Skeletal muscle tissue (tissue), 4 donors: ENCODE data around the gene TDRD7. TPM values are rescaled to one million over a fixed set of nuclear protein-coding genes. Genes with fewer than 3 reads are reported as not detected.

Source experiments
- H3K27ac ChIP-seq: one replicate; pipeline ENCODE4 v1.7.0; 2013; ENCODE audit warnings: mild to moderate bottlenecking, low read depth, low read length, inconsistent platforms
- H3K27me3 ChIP-seq, 3 donors: one replicate each; pipeline ENCODE4 v1.7.0; 2013; ENCODE audit warnings: low read length in 3 of 3; ENCODE audit not compliant: control insufficient read depth in 3 of 3, insufficient read depth in 3 of 3
- H3K36me3 ChIP-seq, 3 donors: one replicate each; pipeline ENCODE4 v1.7.0; 2013; ENCODE audit warnings: low read length in 3 of 3; ENCODE audit not compliant: control insufficient read depth in 3 of 3, insufficient read depth in 3 of 3
- H3K4me1 ChIP-seq, 3 donors: one replicate each; pipeline ENCODE4 v1.7.0; 2013; ENCODE audit warnings: low read length in 3 of 3, mild to moderate bottlenecking in 3 of 3; ENCODE audit not compliant: control insufficient read depth in 3 of 3, insufficient read depth in 3 of 3
- H3K4me3 ChIP-seq, 3 donors: one replicate each; pipeline ENCODE4 v1.7.0; 2013; ENCODE audit warnings: low read length in 3 of 3
- H3K9ac ChIP-seq, 3 donors: one replicate each; pipeline ENCODE4 v1.7.0; 2013; ENCODE audit warnings: low read length in 3 of 3, mild to moderate bottlenecking in 3 of 3, moderate library complexity in 2 of 3, low read depth in 1 of 3
- H3K9me3 ChIP-seq, 3 donors: one replicate each; pipeline ENCODE4 v1.7.0; 2013; ENCODE audit warnings: low read length in 3 of 3; ENCODE audit not compliant: control insufficient read depth in 3 of 3
- total RNA-seq: library from RNA; depleted of rRNA; stranded (reverse); fragments of >200 nt; gene quantifications from one replicate; pipeline ENCODE4 v1.2.3, GENCODE V29; 2014
- donor health status: Osteomylitis.

TDRD7 gene
- total RNA-seq, 1 donor from 2014 or later = 5.2 TPM

DNA sequence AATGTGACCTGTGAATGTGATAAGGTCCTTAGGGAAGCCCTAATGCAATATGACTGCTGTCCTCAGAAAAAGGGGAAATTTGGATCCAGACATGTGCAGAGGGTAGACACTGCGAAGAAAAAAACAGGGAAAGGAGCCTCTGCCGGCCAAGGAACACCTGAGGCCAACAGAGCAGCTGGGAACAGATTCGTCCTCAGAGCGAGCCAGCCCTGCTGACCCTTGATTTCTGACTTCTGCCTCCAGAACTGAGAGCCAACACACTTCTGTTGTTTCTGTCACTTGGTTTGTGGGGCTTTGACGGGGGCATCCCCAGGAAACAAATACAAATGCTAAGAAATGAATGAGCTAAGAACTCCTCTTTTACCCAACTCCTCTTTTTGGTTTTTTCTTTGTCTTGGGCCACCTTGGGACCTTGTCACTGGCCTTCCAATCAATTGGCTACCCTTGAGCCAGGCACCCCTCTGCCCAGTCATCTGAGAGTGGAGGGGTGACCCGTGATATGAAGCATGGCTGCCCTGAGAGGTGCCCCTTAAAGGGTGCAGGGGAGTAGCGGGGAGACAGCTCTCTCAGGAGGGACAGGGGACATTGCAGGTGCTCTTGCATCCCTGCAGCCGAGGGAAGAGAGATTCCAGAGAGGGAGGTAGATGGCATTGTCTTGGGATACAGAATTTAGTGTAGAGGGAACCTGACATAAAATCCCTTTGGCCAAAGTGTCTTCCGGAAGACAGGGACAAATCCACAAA, 106.4 kb downstream of the TDRD7 start:
- peaks cover 70 to 87% (median 72%) of the 10 kb centered on the region in 3 donors for H3K4me1 ChIP-seq
- H3K9me3 ChIP-seq = no peaks in the 10 kb centered on the region
- H3K9ac ChIP-seq = peak overlapping the region; percentile 5 to 51 (median 19)
- peaks cover 0 to 4% (median 0%) of the 10 kb centered on the region in 3 donors for H3K36me3 ChIP-seq
- peak overlapping the region; percentile 71 for H3K27ac ChIP-seq
- no peaks in the 10 kb centered on the region for H3K27me3 ChIP-seq
- no peak overlapping the region for H3K4me3 ChIP-seq

DNA sequence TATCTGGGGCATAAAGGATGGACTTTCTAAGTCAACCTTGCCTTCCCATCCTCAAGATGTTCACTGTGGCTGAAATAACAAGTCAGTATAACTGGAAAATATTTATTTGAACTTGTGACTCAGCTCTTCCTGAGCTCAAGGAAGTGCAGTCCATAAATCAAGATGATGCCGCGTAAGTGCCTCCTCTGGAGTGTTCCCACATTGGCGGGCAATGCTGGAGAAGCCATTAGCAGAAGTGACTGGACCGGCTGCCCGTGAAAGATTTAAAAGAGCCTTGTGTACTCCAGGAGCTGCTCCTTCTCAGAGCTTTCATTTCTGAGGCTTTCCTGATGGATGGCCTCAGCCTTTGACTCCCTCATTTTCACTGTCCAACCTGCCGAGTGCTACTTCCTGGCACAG, 107.0 kb downstream of the TDRD7 start:
- no peak overlapping the region for H3K4me3 ChIP-seq
- peak overlapping the region in 2 of 3 donors; percentile 57 to 66 for H3K9ac ChIP-seq
- H3K36me3 ChIP-seq = peaks cover 0 to 4% (median 1%) of the 10 kb centered on the region in 3 donors
- H3K27ac ChIP-seq = peak overlapping the region; percentile 71
- no peaks in the 10 kb centered on the region for H3K9me3 ChIP-seq
- peaks cover 66 to 88% (median 69%) of the 10 kb centered on the region in 3 donors for H3K4me1 ChIP-seq
- H3K27me3 ChIP-seq = no peaks in the 10 kb centered on the region

DNA sequence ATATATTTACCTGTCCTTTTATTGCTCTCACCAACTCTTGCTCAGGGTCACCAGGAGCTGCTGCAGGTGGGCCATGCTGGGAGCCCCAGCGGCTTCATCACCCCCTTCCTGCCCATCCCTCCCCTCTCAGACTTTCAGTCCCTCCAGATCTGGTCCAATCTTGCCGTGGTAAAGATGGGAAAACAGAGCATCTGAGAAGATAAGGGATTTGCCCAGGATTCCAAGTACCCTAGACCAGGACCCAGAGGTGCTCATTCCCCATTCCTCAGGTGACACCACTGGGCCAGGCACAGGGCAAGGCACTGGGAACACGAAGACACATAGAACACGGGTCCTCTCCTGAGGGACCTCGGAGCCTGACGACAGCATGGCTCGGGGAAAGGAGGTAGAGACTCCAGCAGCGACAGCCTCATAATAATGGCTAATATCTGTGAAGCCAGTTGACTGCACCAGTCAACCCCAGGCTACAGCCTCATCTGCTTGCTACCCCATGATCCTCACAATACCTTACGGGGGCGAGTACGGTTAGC, 107.6 kb downstream of the TDRD7 start:
- H3K36me3 ChIP-seq = peaks cover 0 to 7% (median 4%) of the 10 kb centered on the region in 3 donors
- H3K4me3 ChIP-seq = no peak overlapping the region
- H3K27ac ChIP-seq = peak overlapping the region; percentile 71
- H3K27me3 ChIP-seq = no peaks in the 10 kb centered on the region
- H3K4me1 ChIP-seq = peaks cover 62 to 92% (median 68%) of the 10 kb centered on the region in 3 donors
- H3K9me3 ChIP-seq = no peaks in the 10 kb centered on the region
- peak overlapping the region; percentile 47 to 66 (median 57) for H3K9ac ChIP-seq

DNA sequence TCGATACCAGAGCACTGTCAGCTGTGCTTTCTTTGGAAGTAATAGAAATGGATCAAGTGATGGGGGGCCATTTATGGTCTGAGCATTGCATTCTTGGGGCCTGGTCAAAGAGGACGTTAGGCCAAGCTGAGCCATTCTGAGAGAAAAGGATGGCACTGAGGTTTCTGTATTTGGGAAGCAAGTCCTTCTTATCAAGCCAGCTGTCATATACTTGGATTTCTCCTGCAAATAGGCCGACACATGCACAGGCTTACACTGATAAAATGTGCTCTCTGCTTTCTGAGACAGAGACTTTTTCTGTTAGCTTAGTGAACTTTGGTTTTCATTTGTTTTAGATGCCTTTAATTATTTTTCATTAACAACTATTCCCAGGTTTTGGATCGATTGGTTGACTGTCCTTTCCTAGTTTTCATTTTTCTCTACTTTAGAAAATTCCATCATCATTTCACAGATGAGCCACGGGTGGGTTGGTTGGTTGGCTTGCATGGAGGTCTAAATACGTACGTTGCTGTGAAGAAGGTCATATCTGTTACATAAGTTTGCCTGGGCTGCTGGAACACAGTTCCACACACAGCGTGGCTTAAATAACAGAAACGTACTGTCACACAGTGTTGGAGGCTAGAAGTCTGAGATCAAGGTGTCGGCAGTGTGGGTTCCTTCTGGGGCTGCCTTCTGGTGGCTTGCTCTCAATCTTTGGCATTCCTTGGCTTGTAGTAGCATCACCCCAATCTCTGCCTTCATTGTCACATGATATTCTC, 109.9 kb downstream of the TDRD7 start:
- Histone ChIP-seq H3K4me3 (peak overlapping the region in 1 of 3 donors; percentile 8), H3K4me1 (peaks cover 67 to 92% (median 77%) of the 10 kb centered on the region in 3 donors), H3K9ac (no peak overlapping the region), H3K27ac (peak overlapping the region; percentile 5), H3K9me3 (no peaks in the 10 kb centered on the region), H3K27me3 (no peaks in the 10 kb centered on the region), H3K36me3 (peaks cover 2 to 15% (median 4%) of the 10 kb centered on the region in 3 donors)

DNA sequence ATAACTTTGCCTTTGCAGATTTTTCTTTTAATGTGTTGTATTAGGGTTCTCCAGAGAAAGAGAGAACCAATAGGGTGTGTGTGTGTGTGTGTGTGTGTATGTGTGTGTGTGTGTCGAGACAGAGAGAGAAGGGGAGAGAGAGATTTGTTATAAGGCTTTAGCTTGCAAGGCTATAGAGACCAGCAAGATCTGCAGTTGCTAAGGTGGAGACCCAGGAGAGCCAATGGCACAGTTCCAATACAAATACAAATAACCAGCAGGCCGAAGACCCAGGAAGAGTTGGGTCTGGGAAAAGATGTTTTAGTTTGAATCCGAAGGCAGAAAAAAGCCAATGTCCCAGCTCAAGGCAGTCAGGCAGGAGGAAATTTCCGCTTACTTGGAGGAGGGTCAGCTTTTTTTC, 112.5 kb downstream of the TDRD7 start:
- no peaks in the 10 kb centered on the region for H3K9me3 ChIP-seq
- no peak overlapping the region for H3K9ac ChIP-seq
- H3K4me1 ChIP-seq = peaks cover 68 to 92% (median 78%) of the 10 kb centered on the region in 3 donors
- H3K4me3 ChIP-seq = no peak overlapping the region
- H3K27ac ChIP-seq = peak overlapping the region; percentile 73
- H3K36me3 ChIP-seq = peaks cover 3 to 15% (median 4%) of the 10 kb centered on the region in 3 donors
- no peaks in the 10 kb centered on the region for H3K27me3 ChIP-seq

DNA sequence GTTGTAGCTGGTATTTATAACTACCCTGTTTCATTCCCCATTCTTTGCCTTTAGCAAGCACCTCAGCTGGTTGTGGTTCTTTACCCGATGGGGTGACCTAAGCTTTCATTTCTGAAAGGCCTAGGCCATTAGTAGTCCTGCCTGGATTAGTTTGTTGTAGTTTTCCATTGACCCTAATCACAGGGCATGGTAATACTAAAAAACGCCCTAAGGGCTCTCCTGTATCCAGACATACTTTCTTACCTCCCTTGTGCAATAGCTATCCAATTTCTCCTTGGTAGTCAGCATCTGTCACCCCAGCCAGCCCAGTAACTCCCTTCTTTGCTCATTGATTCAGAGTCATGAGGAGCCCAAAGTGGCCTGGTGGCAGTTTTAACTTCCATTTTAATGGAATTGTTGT, 113.6 kb downstream of the TDRD7 start:
- H3K9me3 ChIP-seq = no peaks in the 10 kb centered on the region
- peak overlapping the region in 1 of 3 donors; percentile 8 for H3K9ac ChIP-seq
- H3K4me3 ChIP-seq = no peak overlapping the region
- H3K36me3 ChIP-seq = peaks cover 0 to 15% (median 4%) of the 10 kb centered on the region in 3 donors
- no peaks in the 10 kb centered on the region for H3K27me3 ChIP-seq
- peaks cover 69 to 88% (median 79%) of the 10 kb centered on the region in 3 donors for H3K4me1 ChIP-seq
- peak overlapping the region; percentile 73 for H3K27ac ChIP-seq

DNA sequence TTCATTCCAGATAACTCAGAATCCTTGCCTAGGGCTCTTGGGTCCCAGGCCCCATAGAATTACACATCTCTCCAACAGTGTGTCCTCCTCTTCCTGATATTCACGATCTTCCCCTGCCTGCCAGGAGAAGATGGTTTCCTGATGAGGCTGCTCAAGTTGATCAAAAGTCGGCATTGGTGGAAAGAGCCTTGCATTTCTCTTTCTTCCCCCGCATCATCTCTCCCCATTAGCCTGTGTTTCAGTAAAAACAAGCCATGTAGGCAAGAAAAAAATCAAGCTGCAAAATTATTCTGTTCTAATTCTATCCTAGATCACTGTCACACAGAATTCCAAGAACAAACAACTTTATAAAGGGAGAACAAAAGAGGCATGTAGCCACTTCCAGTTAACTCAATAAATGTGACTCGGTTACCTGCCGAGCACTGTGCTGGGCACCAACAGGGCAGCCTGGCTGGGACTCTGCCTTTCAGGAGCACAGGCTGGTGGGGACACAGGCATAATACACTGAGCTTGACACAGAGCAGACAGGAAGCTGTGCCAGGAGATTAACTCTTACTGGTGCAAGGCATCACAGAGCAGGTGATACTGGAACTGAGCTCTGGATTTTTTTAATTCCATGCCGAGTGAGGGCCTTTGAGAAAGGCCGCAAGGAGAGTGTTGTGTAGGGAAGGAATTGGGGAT, 115.1 kb downstream of the TDRD7 start:
- Histone ChIP-seq H3K4me1 (peaks cover 74 to 90% (median 78%) of the 10 kb centered on the region in 3 donors), H3K9me3 (no peaks in the 10 kb centered on the region), H3K36me3 (peaks cover 0 to 15% (median 4%) of the 10 kb centered on the region in 3 donors), H3K27me3 (no peaks in the 10 kb centered on the region), H3K27ac (peak overlapping the region; percentile 84), H3K4me3 (no peak overlapping the region), H3K9ac (peak overlapping the region in 2 of 3 donors; percentile 48 to 71)

DNA sequence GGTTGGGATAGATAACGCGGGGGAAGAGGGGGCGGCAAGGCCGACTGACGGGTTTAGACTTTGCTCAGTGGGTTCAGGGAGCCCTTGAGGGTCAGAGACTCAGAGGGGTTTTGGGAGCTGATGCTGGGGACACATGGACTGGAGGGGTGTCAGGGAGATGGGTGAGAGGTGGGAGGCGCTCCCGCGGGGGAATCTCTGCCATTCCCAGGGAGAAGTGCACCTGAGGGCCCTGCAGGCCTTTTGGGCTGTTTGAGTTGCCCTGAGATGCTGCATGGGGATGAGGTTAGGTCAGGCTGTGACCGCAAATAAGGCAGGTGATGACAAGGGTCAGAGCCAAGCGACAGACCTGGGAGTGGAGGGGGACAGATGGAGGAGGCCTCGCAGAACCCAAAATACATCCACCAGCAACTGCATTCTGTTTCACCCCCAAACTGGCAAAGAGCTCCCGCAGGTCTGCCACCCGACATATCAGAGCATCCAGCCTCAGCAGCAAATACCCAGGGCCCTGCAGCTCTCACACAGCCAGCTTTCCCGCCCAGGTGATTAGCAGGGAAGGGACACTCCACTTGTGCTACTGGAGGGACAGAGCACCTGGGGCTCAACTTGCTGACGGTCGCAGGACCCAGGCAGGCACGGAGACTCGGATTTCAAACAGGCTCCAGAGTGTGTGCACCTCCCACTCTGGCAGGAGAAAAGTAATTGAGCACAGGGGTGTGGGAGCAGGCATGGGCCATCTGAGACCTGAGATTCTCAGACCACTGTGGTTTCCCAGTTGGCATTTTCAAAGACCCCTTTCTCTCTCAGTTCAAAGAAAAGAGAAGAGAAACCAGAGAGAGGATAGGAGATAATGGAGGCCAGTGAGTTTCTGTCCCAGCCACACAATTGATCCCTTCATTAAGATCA, 116.0 kb downstream of the TDRD7 start:
- H3K27ac ChIP-seq = peak overlapping the region; percentile 84
- peak overlapping the region in 2 of 3 donors; percentile 23 to 71 for H3K9ac ChIP-seq
- H3K9me3 ChIP-seq = no peaks in the 10 kb centered on the region
- H3K27me3 ChIP-seq = no peaks in the 10 kb centered on the region
- H3K4me1 ChIP-seq = peaks cover 75 to 91% (median 80%) of the 10 kb centered on the region in 3 donors
- peaks cover 0 to 15% (median 4%) of the 10 kb centered on the region in 3 donors for H3K36me3 ChIP-seq
- H3K4me3 ChIP-seq = no peak overlapping the region
